ENCODE measurements around the gene RNPC3.

Gene RNPC3

DNA sequence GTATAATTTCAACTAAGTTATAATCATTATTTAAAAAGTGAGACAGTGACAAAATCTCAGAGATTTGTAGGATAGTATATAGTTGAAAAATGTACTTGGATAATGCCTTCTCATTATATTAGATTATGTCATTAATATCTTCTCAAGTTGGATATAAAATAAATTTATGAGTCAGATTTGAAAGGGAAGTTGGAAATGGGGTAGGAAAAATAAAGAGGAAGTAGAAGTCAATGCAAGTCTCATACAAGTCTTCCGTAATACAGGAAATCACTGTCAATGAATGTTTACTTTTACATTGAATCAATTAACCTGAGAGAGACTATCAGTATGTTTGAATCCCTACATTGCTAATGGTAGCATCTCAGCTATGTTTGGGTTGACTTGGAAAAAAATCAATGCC, 16.2 kb upstream of the RNPC3 start:
- TF ChIP-seq, protein P1, sequence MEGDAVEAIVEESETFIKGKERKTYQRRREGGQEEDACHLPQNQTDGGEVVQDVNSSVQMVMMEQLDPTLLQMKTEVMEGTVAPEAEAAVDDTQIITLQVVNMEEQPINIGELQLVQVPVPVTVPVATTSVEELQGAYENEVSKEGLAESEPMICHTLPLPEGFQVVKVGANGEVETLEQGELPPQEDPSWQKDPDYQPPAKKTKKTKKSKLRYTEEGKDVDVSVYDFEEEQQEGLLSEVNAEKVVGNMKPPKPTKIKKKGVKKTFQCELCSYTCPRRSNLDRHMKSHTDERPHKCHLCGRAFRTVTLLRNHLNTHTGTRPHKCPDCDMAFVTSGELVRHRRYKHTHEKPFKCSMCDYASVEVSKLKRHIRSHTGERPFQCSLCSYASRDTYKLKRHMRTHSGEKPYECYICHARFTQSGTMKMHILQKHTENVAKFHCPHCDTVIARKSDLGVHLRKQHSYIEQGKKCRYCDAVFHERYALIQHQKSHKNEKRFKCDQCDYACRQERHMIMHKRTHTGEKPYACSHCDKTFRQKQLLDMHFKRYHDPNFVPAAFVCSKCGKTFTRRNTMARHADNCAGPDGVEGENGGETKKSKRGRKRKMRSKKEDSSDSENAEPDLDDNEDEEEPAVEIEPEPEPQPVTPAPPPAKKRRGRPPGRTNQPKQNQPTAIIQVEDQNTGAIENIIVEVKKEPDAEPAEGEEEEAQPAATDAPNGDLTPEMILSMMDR (IDR thresholded peaks at IDR 0.05; ENCODE audit: borderline replicate concordance, insufficient read depth, low read depth, low read length): no peak

DNA sequence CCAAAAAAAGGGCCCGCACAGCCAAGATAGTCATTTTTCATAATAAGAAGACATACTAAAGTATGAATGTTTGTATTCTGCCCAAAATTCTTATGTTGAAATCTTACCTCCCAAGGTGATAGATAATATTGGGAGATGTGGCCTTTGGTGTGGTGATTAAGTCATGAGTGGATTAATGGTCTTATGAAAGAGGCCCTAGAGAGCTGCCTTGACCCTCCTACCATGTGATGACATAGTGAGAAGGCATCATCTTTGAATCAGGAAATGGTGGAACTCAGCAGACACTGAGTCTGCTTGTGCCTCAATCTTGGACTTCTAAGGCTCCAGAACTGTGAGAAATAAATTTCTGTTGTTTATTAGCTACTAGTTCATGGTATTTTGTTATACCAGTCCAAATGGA, 11.8 kb upstream of the RNPC3 start:
- no peak overlapping the region for H3K4me3 ChIP-seq (ENCODE audit: low read depth, low read length)
- TF ChIP-seq, protein P1 (IDR thresholded peaks at IDR 0.05; ENCODE audit: borderline replicate concordance, insufficient read depth, low read depth, low read length): no peak

More for the DNA sequence above, 16.2 kb upstream of the RNPC3 start:
- no peak overlapping the region for H3K4me3 ChIP-seq (ENCODE audit: low read depth, low read length)

DNA sequence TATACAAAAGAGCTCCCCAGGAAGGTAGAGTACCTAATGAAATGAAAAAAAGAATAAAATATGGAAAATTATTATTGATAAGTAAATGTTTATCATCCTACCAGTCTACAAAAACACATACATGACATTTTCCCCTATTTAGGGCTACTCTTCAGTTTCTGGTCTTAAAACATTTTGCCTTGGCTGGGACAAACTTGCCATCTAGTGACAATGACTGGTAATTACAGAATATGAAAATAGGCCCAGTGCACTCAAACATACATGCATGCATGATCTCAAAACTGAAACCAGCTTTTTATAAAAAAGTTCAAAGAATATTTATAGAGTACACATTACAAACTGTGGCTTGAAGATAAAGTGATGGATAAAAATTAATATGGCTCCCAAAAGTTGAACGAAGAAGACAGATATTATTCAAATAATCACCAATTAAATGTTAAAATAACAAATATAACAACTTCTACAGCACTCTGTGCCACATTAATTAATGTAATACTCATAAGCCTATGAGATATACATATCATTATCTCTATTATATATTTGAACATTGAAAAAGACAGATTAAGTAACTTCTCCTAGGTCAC, 10.5 kb upstream of the RNPC3 start:
- TF ChIP-seq, protein P1 (IDR thresholded peaks at IDR 0.05; ENCODE audit: borderline replicate concordance, insufficient read depth, low read depth, low read length): peak; percentile 46; the same call in 1 of the 2 replicates
- H3K4me3 ChIP-seq (ENCODE audit: low read depth, low read length): no peak overlapping the region

DNA sequence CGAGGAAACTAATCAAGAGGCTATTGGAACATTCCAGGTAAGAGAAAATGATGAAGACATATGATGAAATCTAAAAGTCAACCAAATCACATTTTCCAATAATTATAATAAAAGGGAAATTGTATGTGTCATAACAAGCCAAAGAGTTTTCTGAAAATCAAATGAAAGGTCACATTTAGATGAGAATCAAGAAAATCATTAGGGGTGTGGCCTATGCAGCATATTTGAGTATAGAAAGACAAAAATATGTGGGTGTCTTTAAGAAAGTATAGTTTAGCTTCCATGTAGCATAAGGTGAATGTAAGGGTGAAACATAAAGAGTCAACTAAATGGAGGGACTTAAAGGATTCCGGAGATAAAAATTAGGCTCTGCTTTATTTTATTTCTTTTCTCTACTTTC, 9.2 kb upstream of the RNPC3 start:
- TF ChIP-seq, protein P1 (IDR thresholded peaks at IDR 0.05; ENCODE audit: borderline replicate concordance, insufficient read depth, low read depth, low read length): no peak
- no peak overlapping the region for H3K4me3 ChIP-seq (ENCODE audit: low read depth, low read length)

DNA sequence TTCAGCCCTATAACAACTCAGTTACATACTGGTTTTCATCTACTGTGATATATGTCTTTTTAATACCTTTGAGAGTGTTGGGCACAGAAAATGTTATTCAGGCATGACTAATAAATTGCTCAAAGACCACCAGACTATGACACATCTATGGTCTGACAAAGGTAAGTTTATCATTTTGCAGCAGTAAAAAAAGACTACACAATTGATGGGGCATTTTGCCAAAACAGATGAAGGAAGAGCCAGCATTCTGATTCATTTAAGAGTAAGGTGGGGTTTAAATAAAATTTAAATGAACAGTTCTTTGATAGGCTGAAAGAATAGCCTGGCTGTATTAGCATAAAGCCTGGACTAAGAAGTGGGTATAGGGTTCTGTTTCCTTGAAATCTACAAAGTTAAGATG, 8.8 kb upstream of the RNPC3 start:
- TF ChIP-seq, protein P1 (IDR thresholded peaks at IDR 0.05; ENCODE audit: borderline replicate concordance, insufficient read depth, low read depth, low read length): no peak
- no peak overlapping the region for H3K4me3 ChIP-seq (ENCODE audit: low read depth, low read length)

DNA sequence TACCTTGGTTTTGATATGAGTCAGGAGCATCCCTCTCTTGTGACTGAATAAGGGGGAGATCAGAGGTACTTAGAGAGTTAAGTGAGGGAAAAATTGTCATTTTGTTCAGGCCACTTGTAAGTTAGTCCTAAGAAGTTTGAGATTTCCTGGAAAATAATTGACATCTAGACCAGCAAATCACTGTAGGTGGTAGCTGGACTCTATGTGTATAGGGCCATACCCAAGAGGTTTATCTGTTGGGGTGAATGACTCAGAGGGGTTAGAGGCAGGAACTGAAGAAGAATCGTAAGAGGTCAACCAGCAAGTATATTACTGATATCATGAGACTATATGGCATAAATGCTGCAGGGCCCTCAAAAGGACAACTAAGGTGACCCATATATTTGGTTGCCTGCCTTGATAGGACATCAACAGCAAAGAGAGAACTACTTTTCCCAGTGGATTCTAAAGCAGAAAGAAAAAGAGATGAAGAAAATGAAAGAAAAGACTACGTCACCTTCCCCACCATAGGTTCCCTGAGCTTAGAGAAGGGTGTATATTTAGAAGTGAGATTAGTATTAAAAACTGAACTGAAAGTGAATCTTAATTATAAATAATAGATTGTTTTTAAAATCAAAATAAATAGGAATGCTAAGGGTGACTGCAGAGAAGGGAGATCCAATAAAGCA, 8.0 kb upstream of the RNPC3 start:
- no peak overlapping the region for H3K4me3 ChIP-seq (ENCODE audit: low read depth, low read length)

More for the DNA sequence above, 8.0 kb upstream of the RNPC3 start:
- TF ChIP-seq, protein P1 (IDR thresholded peaks at IDR 0.05; ENCODE audit: borderline replicate concordance, insufficient read depth, low read depth, low read length): no peak
